Measurements from ENCODE around the gene CCDC6.

CCDC6 gene

DNA sequence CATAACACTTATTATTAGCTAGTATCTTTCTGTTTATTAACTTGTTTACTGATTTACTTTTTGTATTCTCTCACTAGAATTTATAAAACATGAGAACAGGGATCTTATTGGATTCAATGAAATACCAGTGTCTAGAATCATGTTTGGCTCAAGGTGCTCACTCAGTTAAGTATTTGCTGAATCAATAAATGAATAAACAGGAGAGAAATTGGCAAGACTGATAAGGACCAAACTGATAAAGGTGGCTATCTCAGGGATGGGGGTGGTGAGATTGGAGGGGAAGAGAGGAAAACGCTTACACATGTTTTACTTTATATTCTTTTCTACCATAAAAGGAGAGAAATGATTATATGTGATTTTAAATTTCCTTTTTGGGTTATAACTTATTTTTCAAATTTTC is 43.3 kb upstream of the CCDC6 start:
- ChIA-PET CTCF (interaction anchor here (0.6 kb wide), 1 partner anchor 288 kb away, joined by 3 read pairs; no protein-coding TSS in a partner anchor), POLR2A (no interaction called here)
- H3K4me3 ChIP-seq (ENCODE audit: low read depth, low read length): no peak overlapping the region
- no peaks in the 10 kb centered on the region for H3K4me1 ChIP-seq (ENCODE audit: control insufficient read depth, insufficient read depth, low read length)
- no peaks in the 10 kb centered on the region for H3K9me3 ChIP-seq (ENCODE audit: control insufficient read depth, insufficient read depth, low read depth, low read length)
- TF ChIP-seq YY1 (tag by site-specific recombination; IDR thresholded peaks at IDR 0.05) (no peak), ZNF629 (tag by site-specific recombination; IDR thresholded peaks at IDR 0.05) (no peak), ZNF184 (tag by site-specific recombination; IDR thresholded peaks at IDR 0.05) (no peak), ZNF16 (tag by site-specific recombination; IDR thresholded peaks at IDR 0.05; ENCODE audit: low read depth) (no peak), ZNF146 (tag by site-specific recombination; IDR thresholded peaks at IDR 0.05) (no peak), ZNF354C (tag by site-specific recombination; IDR thresholded peaks at IDR 0.05; ENCODE audit: borderline replicate concordance, low read depth) (no peak), ZNF404 (tag by site-specific recombination; IDR thresholded peaks at IDR 0.05) (no peak), REST (tag by site-specific recombination; IDR thresholded peaks at IDR 0.05) (no peak), SETDB1 (IDR thresholded peaks at IDR 0.05; ENCODE audit: insufficient read length, low read length) (no peak), ZNF169 (tag by site-specific recombination; IDR thresholded peaks at IDR 0.05) (no peak), ZNF214 (tag by site-specific recombination; IDR thresholded peaks at IDR 0.05; ENCODE audit: borderline replicate concordance) (no peak), ZNF549 (tag by site-specific recombination; IDR thresholded peaks at IDR 0.05) (no peak), ZEB2 (tag by site-specific recombination; IDR thresholded peaks at IDR 0.05) (no peak), ZBTB10 (tag by site-specific recombination; IDR thresholded peaks at IDR 0.05) (no peak), ZNF175 (tag by site-specific recombination; IDR thresholded peaks at IDR 0.05) (no peak), ZBTB7A (tag by site-specific recombination; IDR thresholded peaks at IDR 0.05; ENCODE audit: low read depth) (no peak), AEBP2 (tag by site-specific recombination; IDR thresholded peaks at IDR 0.05; ENCODE audit: borderline replicate concordance) (no peak)
- TF ChIP-seq, protein P1, sequence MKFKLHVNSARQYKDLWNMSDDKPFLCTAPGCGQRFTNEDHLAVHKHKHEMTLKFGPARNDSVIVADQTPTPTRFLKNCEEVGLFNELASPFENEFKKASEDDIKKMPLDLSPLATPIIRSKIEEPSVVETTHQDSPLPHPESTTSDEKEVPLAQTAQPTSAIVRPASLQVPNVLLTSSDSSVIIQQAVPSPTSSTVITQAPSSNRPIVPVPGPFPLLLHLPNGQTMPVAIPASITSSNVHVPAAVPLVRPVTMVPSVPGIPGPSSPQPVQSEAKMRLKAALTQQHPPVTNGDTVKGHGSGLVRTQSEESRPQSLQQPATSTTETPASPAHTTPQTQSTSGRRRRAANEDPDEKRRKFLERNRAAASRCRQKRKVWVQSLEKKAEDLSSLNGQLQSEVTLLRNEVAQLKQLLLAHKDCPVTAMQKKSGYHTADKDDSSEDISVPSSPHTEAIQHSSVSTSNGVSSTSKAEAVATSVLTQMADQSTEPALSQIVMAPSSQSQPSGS (tag by site-specific recombination; IDR thresholded peaks at IDR 0.05; ENCODE audit: low read depth): no peak
- TF ChIP-seq, protein P2, sequence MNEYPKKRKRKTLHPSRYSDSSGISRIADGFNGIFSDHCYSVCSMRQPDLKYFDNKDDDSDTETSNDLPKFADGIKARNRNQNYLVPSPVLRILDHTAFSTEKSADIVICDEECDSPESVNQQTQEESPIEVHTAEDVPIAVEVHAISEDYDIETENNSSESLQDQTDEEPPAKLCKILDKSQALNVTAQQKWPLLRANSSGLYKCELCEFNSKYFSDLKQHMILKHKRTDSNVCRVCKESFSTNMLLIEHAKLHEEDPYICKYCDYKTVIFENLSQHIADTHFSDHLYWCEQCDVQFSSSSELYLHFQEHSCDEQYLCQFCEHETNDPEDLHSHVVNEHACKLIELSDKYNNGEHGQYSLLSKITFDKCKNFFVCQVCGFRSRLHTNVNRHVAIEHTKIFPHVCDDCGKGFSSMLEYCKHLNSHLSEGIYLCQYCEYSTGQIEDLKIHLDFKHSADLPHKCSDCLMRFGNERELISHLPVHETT (tag by site-specific recombination; IDR thresholded peaks at IDR 0.05): no peak
- H3K36me3 ChIP-seq (ENCODE audit: control insufficient read depth in 2 of 2, insufficient read depth in 1 of 2, low read length in 2 of 2): no peaks in the 10 kb centered on the region
- no peak overlapping the region for H3K27ac ChIP-seq (ENCODE audit: extremely low read depth, low read depth, low read length)
